B cell (primary cell): ENCODE data around the gene NT5DC4.

ENCODE experiments used
- EZH2 ChIP-seq: IDR thresholded peaks from 2 replicates; pipeline ENCODE4 v1.6.1; 2012; ENCODE audit warnings: borderline replicate concordance, low read depth, mild to moderate bottlenecking, moderate library complexity, low read length; ENCODE audit not compliant: insufficient read depth, poor library complexity, severe bottlenecking
- TF ChIP-seq, protein P1 (sequence below): fragments of 200-600 bp; IDR thresholded peaks from one replicate; pipeline ENCODE4 v1.8.0; 2022; ENCODE audit warnings: antibody characterized with exemption, mild to moderate bottlenecking

DNA sequence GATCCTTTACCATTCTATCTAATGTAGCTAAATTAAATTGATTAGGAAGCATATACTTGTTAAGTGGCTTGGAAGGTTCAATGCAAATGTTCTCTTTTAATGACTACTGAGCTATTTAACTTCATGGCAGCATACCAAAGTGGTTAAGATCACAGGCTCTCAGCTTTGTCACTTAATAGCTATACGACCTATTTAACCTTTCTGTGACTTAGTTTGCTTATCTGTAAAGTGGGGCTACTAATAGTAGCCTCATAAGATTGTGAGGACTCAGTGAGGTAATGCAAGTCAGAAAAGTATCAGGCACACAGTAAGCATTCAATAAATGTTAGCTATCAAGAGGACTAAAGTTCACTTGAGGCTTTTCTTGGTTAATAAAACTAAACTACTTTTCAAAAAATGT, 39.3 kb downstream of the NT5DC4 start:
- TF ChIP-seq EZH2, result no peak
- TF ChIP-seq, protein P1, sequence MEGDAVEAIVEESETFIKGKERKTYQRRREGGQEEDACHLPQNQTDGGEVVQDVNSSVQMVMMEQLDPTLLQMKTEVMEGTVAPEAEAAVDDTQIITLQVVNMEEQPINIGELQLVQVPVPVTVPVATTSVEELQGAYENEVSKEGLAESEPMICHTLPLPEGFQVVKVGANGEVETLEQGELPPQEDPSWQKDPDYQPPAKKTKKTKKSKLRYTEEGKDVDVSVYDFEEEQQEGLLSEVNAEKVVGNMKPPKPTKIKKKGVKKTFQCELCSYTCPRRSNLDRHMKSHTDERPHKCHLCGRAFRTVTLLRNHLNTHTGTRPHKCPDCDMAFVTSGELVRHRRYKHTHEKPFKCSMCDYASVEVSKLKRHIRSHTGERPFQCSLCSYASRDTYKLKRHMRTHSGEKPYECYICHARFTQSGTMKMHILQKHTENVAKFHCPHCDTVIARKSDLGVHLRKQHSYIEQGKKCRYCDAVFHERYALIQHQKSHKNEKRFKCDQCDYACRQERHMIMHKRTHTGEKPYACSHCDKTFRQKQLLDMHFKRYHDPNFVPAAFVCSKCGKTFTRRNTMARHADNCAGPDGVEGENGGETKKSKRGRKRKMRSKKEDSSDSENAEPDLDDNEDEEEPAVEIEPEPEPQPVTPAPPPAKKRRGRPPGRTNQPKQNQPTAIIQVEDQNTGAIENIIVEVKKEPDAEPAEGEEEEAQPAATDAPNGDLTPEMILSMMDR, result no peak
